Measurements from ENCODE around the gene RNF227. TPM values are rescaled to one million over a fixed set of nuclear protein-coding genes. Genes with fewer than 3 reads are reported as not detected.

RNF227 gene
- total RNA-seq, 1 experiment from 2014 or later: 5.0 TPM

DNA sequence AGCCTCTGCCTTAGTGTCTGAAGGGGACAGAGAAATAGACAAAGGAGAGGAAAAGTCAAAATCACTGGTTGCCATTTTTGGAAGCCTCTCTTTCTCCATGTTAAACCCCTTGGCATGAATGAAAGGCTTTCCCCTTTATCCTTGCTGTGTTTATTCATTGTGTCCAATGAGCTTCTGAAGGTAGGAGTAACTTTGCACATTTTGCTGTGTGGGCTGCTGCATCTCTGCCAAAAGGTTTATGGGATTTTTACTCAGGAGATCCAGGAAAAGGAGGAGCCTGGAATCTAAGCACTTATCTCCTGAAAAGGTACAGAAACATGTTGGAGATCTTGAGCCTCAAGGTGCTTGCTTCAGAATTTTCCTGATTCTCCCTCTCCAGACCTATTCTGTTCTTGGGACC lies 19.8 kb upstream of the RNF227 start:
- CTCF ChIA-PET: no interaction called here
- Mint-ChIP-seq H3K27ac (ENCODE audit: unreplicated experiment) (no peak overlapping the region), H3K4me3 (ENCODE audit: unreplicated experiment) (no peak overlapping the region), H3K9me3 (ENCODE audit: unreplicated experiment) (no peaks in the 10 kb centered on the region), H3K27me3 (ENCODE audit: insufficient read depth, unreplicated experiment) (no peaks in the 10 kb centered on the region), H3K4me1 (ENCODE audit: low read depth, unreplicated experiment) (peaks cover 11% of the 10 kb centered on the region), H3K36me3 (ENCODE audit: insufficient read depth, unreplicated experiment) (peaks cover 22% of the 10 kb centered on the region)
- BruUV-seq (replicated peaks): no TSS peak
- H3K4me3 ChIP-seq (ENCODE audit: low read depth, low read length): no peak overlapping the region
- H3K36me3 ChIP-seq (ENCODE audit: control insufficient read depth, insufficient read depth, low read length): no peaks in the 10 kb centered on the region
- DNase-seq: no peak
- H3K9me3 ChIP-seq: no peaks in the 10 kb centered on the region
- POLR2A ChIA-PET: no interaction called here
- 0 out of 2 replicates have a peak, but pooled peaks cover 2% of the 10 kb centered on the region for H3K4me1 ChIP-seq
- TF ChIP-seq CTCF (IDR thresholded peaks at IDR 0.05; ENCODE audit: insufficient read depth in 1 of 2, low read depth in 1 of 2, low read length in 1 of 2, severe bottlenecking in 1 of 2, unreplicated experiment in 1 of 2): no peak
- H3K27me3 ChIP-seq (replicated peaks; ENCODE audit: control insufficient read depth, insufficient read depth, low read length): no peaks in the 10 kb centered on the region
- intact Hi-C loops (cut with micrococcal nuclease; ENCODE audit: unreplicated experiment): no loop called here

DNA sequence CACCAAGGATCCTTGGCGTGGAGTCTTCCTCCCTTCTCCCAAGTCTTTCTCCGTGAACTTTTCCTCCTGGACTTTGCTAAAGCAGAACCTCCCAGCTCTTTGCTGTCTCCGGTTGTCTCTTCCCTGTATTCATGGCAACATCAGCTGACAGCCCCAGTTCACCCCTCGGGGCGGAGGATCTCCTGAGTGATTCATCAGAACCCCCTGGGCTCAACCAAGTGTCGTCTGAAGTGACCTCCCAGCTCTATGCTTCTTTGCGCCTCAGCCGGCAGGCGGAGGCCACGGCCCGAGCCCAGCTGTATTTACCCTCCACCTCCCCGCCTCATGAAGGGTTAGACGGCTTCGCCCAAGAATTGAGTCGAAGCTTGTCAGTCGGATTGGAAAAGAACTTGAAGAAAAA lies 16.9 kb upstream of the RNF227 start:
- CTCF ChIA-PET: interaction anchor here (0.7 to 3.1 kb wide), 7 partner anchors 17 to 123 kb away, joined by 3 to 14 read pairs (median 7); partner anchors contain the start of gene RNF227
- Histone ChIP-seq H3K9me3 (no peaks in the 10 kb centered on the region), H3K27me3 (replicated peaks; ENCODE audit: control insufficient read depth, insufficient read depth, low read length) (no peaks in the 10 kb centered on the region), H3K4me3 (ENCODE audit: low read depth, low read length) (peak overlapping the region; percentile 80), H3K4me1 (0 out of 2 replicates have a peak, but pooled peaks cover 2% of the 10 kb centered on the region), H3K36me3 (ENCODE audit: control insufficient read depth, insufficient read depth, low read length) (no peaks in the 10 kb centered on the region)
- peak in 1 of 2 experiments; percentile 30 for TF ChIP-seq CTCF (IDR thresholded peaks at IDR 0.05; ENCODE audit: insufficient read depth in 1 of 2, low read depth in 1 of 2, low read length in 1 of 2, severe bottlenecking in 1 of 2, unreplicated experiment in 1 of 2)
- Mint-ChIP-seq H3K9me3 (ENCODE audit: unreplicated experiment) (no peaks in the 10 kb centered on the region), H3K4me1 (ENCODE audit: low read depth, unreplicated experiment) (peaks cover 11% of the 10 kb centered on the region), H3K27ac (ENCODE audit: unreplicated experiment) (peak overlapping the region; percentile 97), H3K4me3 (ENCODE audit: unreplicated experiment) (peak overlapping the region; percentile 99), H3K36me3 (ENCODE audit: insufficient read depth, unreplicated experiment) (peaks cover 6% of the 10 kb centered on the region), H3K27me3 (ENCODE audit: insufficient read depth, unreplicated experiment) (no peaks in the 10 kb centered on the region)
- no TSS peak for BruUV-seq (replicated peaks)
- intact Hi-C loops (cut with micrococcal nuclease; ENCODE audit: unreplicated experiment): loop anchor here (1.0 to 5.0 kb wide), 2 partner anchors 20 to 59 kb away; no protein-coding TSS in a partner anchor
- peak; percentile 29 to 40 for DNase-seq
- POLR2A ChIA-PET: interaction anchor here (1.8 kb wide), 1 partner anchor 17 kb away, joined by 10 read pairs; the partner anchor contains the start of gene RNF227

- Mint-ChIP-seq H3K9me3 (ENCODE audit: unreplicated experiment) (no peaks in the 10 kb centered on the region), H3K4me3 (ENCODE audit: unreplicated experiment) (peak overlapping the region; percentile 99), H3K27ac (ENCODE audit: unreplicated experiment) (peak overlapping the region; percentile 97), H3K36me3 (ENCODE audit: insufficient read depth, unreplicated experiment) (peaks cover 6% of the 10 kb centered on the region), H3K4me1 (ENCODE audit: low read depth, unreplicated experiment) (peaks cover 11% of the 10 kb centered on the region), H3K27me3 (ENCODE audit: insufficient read depth, unreplicated experiment) (no peaks in the 10 kb centered on the region)
- ChIA-PET CTCF (interaction anchor here (0.7 to 3.1 kb wide), 9 partner anchors 17 to 124 kb away, joined by 3 to 14 read pairs (median 5); partner anchors contain the start of genes NAA38 and RNF227), POLR2A (interaction anchor here (0.5 to 1.8 kb wide), 3 partner anchors 15 to 212 kb away, joined by 4 to 10 read pairs (median 7); partner anchors contain the start of gene RNF227)
- DNase-seq: no peak
- no peaks in the 10 kb centered on the region for H3K9me3 ChIP-seq
- H3K36me3 ChIP-seq (ENCODE audit: control insufficient read depth, insufficient read depth, low read length): no peaks in the 10 kb centered on the region
- H3K4me3 ChIP-seq (ENCODE audit: low read depth, low read length): peak overlapping the region; percentile 80
- TSS peak; percentile 73 for BruUV-seq (replicated peaks)
- intact Hi-C loops (cut with micrococcal nuclease; ENCODE audit: unreplicated experiment): loop anchor here (1.0 to 5.0 kb wide), 2 partner anchors 19 to 60 kb away; no protein-coding TSS in a partner anchor
- H3K27me3 ChIP-seq (replicated peaks; ENCODE audit: control insufficient read depth, insufficient read depth, low read length): no peaks in the 10 kb centered on the region
- 0 out of 2 replicates have a peak, but pooled peaks cover 2% of the 10 kb centered on the region for H3K4me1 ChIP-seq
- TF ChIP-seq CTCF (IDR thresholded peaks at IDR 0.05; ENCODE audit: insufficient read depth in 1 of 2, low read depth in 1 of 2, low read length in 1 of 2, severe bottlenecking in 1 of 2, unreplicated experiment in 1 of 2): no peak
These were observed 16.4 kb upstream of the RNF227 start for GRCh38 chr17:7932483-7932891.
